MM.1S (cell line): ENCODE data around the gene ABCA1.

Experiments used
- EZH2 ChIP-seq: fragments of 300-600 bp; sonication (generic); optimal IDR thresholded peaks from 2 replicates; pipeline ENCODE3; 2017; ENCODE audit warnings: low read depth, mild to moderate bottlenecking, antibody characterized with exemption, low read length, mixed read lengths
- EZH2phosphoT487 ChIP-seq: fragments of 300-600 bp; sonication (generic); IDR thresholded peaks from 2 replicates; pipeline ENCODE4 v1.6.1; 2018; ENCODE audit warnings: antibody characterized with exemption, low read length
- TF ChIP-seq, protein P1 (sequence below): fragments of 300-600 bp; sonication (generic); IDR thresholded peaks from 2 replicates; pipeline ENCODE4 v1.5.1; 2016; ENCODE audit warnings: antibody characterized with exemption, low read length, mixed read lengths

DNA sequence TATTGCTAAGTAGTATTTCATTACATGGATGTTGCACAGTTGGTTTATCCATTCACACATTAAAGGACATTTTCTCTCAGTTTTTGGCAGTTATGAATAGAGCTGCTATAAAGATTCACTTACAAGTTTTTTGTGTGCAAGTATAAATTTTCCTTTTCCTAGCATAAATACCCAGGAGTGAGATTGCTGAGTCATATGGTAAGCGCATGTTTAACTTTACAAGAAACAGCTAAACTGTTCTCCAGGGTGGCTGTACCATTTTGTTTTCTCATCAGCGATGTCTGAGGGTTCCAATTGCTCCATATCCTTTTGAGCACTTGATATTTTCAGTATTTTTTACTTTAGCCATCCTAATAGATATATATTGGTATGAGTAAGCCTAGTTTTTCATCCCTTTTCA lies 16.4 kb upstream of the ABCA1 start:
- TF ChIP-seq, protein P1, sequence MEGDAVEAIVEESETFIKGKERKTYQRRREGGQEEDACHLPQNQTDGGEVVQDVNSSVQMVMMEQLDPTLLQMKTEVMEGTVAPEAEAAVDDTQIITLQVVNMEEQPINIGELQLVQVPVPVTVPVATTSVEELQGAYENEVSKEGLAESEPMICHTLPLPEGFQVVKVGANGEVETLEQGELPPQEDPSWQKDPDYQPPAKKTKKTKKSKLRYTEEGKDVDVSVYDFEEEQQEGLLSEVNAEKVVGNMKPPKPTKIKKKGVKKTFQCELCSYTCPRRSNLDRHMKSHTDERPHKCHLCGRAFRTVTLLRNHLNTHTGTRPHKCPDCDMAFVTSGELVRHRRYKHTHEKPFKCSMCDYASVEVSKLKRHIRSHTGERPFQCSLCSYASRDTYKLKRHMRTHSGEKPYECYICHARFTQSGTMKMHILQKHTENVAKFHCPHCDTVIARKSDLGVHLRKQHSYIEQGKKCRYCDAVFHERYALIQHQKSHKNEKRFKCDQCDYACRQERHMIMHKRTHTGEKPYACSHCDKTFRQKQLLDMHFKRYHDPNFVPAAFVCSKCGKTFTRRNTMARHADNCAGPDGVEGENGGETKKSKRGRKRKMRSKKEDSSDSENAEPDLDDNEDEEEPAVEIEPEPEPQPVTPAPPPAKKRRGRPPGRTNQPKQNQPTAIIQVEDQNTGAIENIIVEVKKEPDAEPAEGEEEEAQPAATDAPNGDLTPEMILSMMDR = no peak
- TF ChIP-seq EZH2 (no peak), EZH2phosphoT487 (no peak)
